Measurements from ENCODE around the gene FEZF2. TPM values are rescaled to one million over a fixed set of nuclear protein-coding genes. Genes with fewer than 3 reads are reported as not detected.

Gene FEZF2
- total and polyA plus RNA-seq, 9 of the 15 experiments (the other 6 are each of a cell fraction or from before 2014, with no cell fraction given) = not detected

DNA sequence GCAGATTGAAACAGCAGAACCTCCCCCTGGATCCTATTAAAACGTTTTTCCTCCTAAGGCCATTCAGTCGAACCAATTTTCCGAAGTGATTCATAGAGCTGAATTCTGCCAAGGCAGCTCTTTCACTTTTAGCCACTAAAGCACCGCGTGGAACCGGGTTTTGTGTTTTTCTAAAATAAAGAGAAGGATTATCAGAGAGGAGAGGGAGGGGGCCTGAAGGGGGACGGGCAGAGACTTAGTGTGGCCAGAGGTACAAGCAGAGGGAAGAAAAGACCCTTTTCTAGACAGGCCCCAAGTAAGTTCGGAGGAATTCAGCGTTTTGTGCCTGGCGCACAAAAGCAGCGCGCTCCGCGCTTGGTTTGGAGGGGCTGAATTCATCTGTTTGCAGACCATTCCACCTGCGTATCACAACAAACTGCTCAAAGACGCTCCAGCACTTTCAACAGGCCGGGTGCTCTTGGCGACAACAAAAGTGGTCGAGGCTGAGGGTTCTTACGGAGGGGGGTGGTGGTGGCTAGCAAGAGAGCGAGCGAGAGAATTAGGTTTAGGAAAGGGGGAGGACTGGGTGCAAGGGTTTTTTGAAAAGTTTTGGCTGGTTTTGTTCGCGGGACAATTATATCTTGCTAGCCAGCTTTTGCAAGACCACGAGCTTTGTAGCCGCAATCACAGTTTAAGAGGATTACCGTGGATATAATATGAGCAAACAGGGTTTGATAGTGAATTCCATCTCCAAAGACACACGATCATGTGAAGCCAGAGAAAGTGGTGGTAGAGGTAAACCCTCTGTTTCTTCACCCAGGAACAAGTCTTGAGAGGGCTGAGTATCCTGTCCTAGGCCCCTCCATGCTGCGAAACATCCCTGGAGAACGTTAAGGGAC, 1.2 kb upstream of the FEZF2 start:
- ATAC-seq (no peak), FAIRE-seq (no peak), DNase-seq (ENCODE audit: extremely low read depth in 1 of 4, low spot score in 3 of 4) (no peak)
- no peaks in the 10 kb centered on the region for H3K9me1 ChIP-seq (ENCODE audit: control insufficient read depth, insufficient read depth, low read length)
- H3K79me2 ChIP-seq (ENCODE audit: control insufficient read depth, insufficient read depth, low read length) = no peaks in the 10 kb centered on the region
- H3K4me2 ChIP-seq (ENCODE audit: insufficient read depth, low read length) = no peak overlapping the region
- BruUV-seq (replicated peaks) = no TSS peak
- H4K20me1 ChIP-seq (replicated peaks; ENCODE audit: control insufficient read depth, insufficient read depth, low read length) = no peaks in the 10 kb centered on the region
- H3K4me1 ChIP-seq (replicated peaks in 1 of 2; ENCODE audit: control insufficient read depth in 2 of 2, insufficient read depth in 2 of 2, low read length in 2 of 2) = no peaks in the 10 kb centered on the region
- ChIA-PET POLR2A (no interaction called here), CTCF (ENCODE audit: low intra/inter-chr PET ratio) (no interaction called here)
- H3K27ac ChIP-seq (ENCODE audit: extremely low read depth, low read depth, low read length) = no peak overlapping the region
- no peak overlapping the region for H2AFZ ChIP-seq (ENCODE audit: low read depth, low read length)
- intact Hi-C loops (cut with micrococcal nuclease) = no loop called here
- H3K27me3 ChIP-seq (ENCODE audit: control insufficient read depth in 2 of 2, insufficient read depth in 2 of 2, low read length in 2 of 2) = peaks cover 0 to 52% of the 10 kb centered on the region in 2 experiments; a peak in 2 of 5 replicates
- TF ChIP-seq MTA1 (IDR thresholded peaks at IDR 0.05; ENCODE audit: borderline replicate concordance) = no peak
- TF ChIP-seq TOE1 (IDR thresholded peaks at IDR 0.05; ENCODE audit: borderline replicate concordance) = no peak
- no peak for TF ChIP-seq TOE1 (CRISPR knock-in tag; IDR thresholded peaks at IDR 0.05; ENCODE audit: borderline replicate concordance, low read depth)
- TF ChIP-seq PTRF (tag; IDR thresholded peaks at IDR 0.05) = no peak
- TF ChIP-seq HDAC1 (IDR thresholded peaks at IDR 0.05) = no peak
- TF ChIP-seq GATA2 (CRISPR knock-in tag; IDR thresholded peaks at IDR 0.05) = no peak
- no peak for TF ChIP-seq SMARCB1 (IDR thresholded peaks at IDR 0.05; ENCODE audit: insufficient read length, low read depth)
- TF ChIP-seq, protein P1, sequence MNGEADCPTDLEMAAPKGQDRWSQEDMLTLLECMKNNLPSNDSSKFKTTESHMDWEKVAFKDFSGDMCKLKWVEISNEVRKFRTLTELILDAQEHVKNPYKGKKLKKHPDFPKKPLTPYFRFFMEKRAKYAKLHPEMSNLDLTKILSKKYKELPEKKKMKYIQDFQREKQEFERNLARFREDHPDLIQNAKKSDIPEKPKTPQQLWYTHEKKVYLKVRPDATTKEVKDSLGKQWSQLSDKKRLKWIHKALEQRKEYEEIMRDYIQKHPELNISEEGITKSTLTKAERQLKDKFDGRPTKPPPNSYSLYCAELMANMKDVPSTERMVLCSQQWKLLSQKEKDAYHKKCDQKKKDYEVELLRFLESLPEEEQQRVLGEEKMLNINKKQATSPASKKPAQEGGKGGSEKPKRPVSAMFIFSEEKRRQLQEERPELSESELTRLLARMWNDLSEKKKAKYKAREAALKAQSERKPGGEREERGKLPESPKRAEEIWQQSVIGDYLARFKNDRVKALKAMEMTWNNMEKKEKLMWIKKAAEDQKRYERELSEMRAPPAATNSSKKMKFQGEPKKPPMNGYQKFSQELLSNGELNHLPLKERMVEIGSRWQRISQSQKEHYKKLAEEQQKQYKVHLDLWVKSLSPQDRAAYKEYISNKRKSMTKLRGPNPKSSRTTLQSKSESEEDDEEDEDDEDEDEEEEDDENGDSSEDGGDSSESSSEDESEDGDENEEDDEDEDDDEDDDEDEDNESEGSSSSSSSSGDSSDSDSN (IDR thresholded peaks at IDR 0.05; ENCODE audit: borderline replicate concordance in 1 of 2, low read depth in 2 of 2, low read length in 2 of 2) = no peak
- TF ChIP-seq, protein P2, sequence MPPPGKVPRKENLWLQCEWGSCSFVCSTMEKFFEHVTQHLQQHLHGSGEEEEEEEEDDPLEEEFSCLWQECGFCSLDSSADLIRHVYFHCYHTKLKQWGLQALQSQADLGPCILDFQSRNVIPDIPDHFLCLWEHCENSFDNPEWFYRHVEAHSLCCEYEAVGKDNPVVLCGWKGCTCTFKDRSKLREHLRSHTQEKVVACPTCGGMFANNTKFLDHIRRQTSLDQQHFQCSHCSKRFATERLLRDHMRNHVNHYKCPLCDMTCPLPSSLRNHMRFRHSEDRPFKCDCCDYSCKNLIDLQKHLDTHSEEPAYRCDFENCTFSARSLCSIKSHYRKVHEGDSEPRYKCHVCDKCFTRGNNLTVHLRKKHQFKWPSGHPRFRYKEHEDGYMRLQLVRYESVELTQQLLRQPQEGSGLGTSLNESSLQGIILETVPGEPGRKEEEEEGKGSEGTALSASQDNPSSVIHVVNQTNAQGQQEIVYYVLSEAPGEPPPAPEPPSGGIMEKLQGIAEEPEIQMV (tag; conservative IDR thresholded peaks at IDR 0.05; ENCODE audit: low read depth) = no peak
- no peak for TF ChIP-seq ZNF24 (IDR thresholded peaks at IDR 0.05)
- no peak for TF ChIP-seq PPARD (CRISPR knock-in tag; IDR thresholded peaks at IDR 0.05)
- no peak for TF ChIP-seq MTA2 (IDR thresholded peaks at IDR 0.05; ENCODE audit: low read depth)
- TF ChIP-seq LARP7 (IDR thresholded peaks at IDR 0.05) = no peak
- no peak overlapping the region for H3K4me3 ChIP-seq
- 6% methylated on average over 19 of the region's 30 CpGs for WGBS (ENCODE audit: insufficient coverage, low coverage, missing lambda C conversion rate)
- in situ Hi-C loops (cut with MboI) = no loop called here
- no peaks in the 10 kb centered on the region for H3K36me3 ChIP-seq (ENCODE audit: control insufficient read depth, insufficient read depth, low read length)
- H3K9ac ChIP-seq (ENCODE audit: insufficient read depth in 1 of 2, low read depth in 2 of 2, low read length in 2 of 2) = no peak overlapping the region
- H3K9me3 ChIP-seq (replicated peaks; ENCODE audit: control insufficient read depth, insufficient read depth, low read depth, low read length) = no peaks in the 10 kb centered on the region
